ENCODE data around the gene KIRREL3.
"Not testable (repeated sequence)": the region's sequence is repeated elsewhere in the genome, so short reads cannot be mapped to it uniquely, and the experiment has no call there.

Gene KIRREL3

GRCh38 chr11:126391970-126392632 is 608.5 kb downstream of the KIRREL3 start:
- H3K4me3 ChIP-seq (ENCODE audit: low read depth, low read length) = no peak overlapping the region
- peak; percentile 10 for TF ChIP-seq CTCF (IDR thresholded peaks at IDR 0.05; ENCODE audit: low read depth, low read length)
- in situ Hi-C loops (cut with HindIII; ENCODE audit: low sequenced_read_pairs) = no loop called here
- no peak for DNase-seq (ENCODE audit: low read depth, low spot score)

- TF ChIP-seq CTCF (IDR thresholded peaks at IDR 0.05; ENCODE audit: low read depth, low read length) = no peak
- no peak overlapping the region for H3K4me3 ChIP-seq (ENCODE audit: low read depth, low read length)
- in situ Hi-C loops (cut with HindIII; ENCODE audit: low sequenced_read_pairs) = no loop called here
Observed at GRCh38 chr11:126391286-126391954, 609.1 kb downstream of the KIRREL3 start.

GRCh38 chr11:126390272-126390867 is 610.2 kb downstream of the KIRREL3 start:
- no peak overlapping the region for H3K4me3 ChIP-seq (ENCODE audit: low read depth, low read length)
- TF ChIP-seq CTCF (IDR thresholded peaks at IDR 0.05; ENCODE audit: low read depth, low read length) = no peak
- in situ Hi-C loops (cut with HindIII; ENCODE audit: low sequenced_read_pairs) = no loop called here
- no peak for DNase-seq (ENCODE audit: low read depth, low spot score)

More at GRCh38 chr11:126391286-126391954, 609.1 kb downstream of the KIRREL3 start:
- DNase-seq (ENCODE audit: low read depth, low spot score) = no peak

GRCh38 chr11:126387857-126388256 is 612.7 kb downstream of the KIRREL3 start:
- no peak for TF ChIP-seq CTCF (IDR thresholded peaks at IDR 0.05; ENCODE audit: low read depth, low read length)
- in situ Hi-C loops (cut with HindIII; ENCODE audit: low sequenced_read_pairs) = no loop called here
- H3K4me3 ChIP-seq (ENCODE audit: low read depth, low read length) = no peak overlapping the region
- DNase-seq (ENCODE audit: low read depth, low spot score) = no peak

- DNase-seq (ENCODE audit: low read depth, low spot score); H3K4me3 ChIP-seq (ENCODE audit: low read depth, low read length); in situ Hi-C loops (cut with HindIII; ENCODE audit: low sequenced_read_pairs): not testable (repeated sequence)
Observed at GRCh38 chr11:126386729-126387071, 613.9 kb downstream of the KIRREL3 start.

GRCh38 chr11:126385991-126386728 is 614.4 kb downstream of the KIRREL3 start:
- in situ Hi-C loops (cut with HindIII; ENCODE audit: low sequenced_read_pairs) = no loop called here
- no peak for TF ChIP-seq CTCF (IDR thresholded peaks at IDR 0.05; ENCODE audit: low read depth, low read length)
- H3K4me3 ChIP-seq (ENCODE audit: low read depth, low read length) = no peak overlapping the region
- DNase-seq (ENCODE audit: low read depth, low spot score) = no peak

Data from astrocyte of the spinal cord (primary cell).